Naive thymus-derived CD8-positive, alpha-beta T cell (primary cell): ENCODE measurements around the gene LONRF2. TPM values are rescaled to one million over a fixed set of nuclear protein-coding genes. Genes with fewer than 3 reads are reported as not detected.
"Not testable (repeated sequence)": the region's sequence is repeated elsewhere in the genome, so short reads cannot be mapped to it uniquely, and the experiment has no call there.

Experiments used
- ATAC-seq, 2 donors: fragments of 150-1000 bp; cut with Tn5 transposase in 1 of 2; sonication (Bioruptor Pico), chemical (Tn5 transposase) in 1 of 2; 1 replicate in 1 of 2; 2 replicates in 1 of 2; pipeline ENCODE4 v1.10.0; 2021; ENCODE audit warnings: mild to moderate bottlenecking in 2 of 2, moderate library complexity in 2 of 2
- POLR2A ChIA-PET: fragments of 350-600 bp; sonication (Branson Sonifier 250); formaldehyde crosslinking; loops from one replicate; lab custom pipeline; 2021; ENCODE audit warnings: antibody characterized with exemption; lab: Charles Lee
- DNase-seq, 10 donors: peaks; one replicate each; pipeline versions ENCODE4 v3.0.0 to v3.0.0-alpha.2; 2020 to 2022
- H3K27ac Mint-ChIP-seq, 10 donors: one replicate each; pipeline ENCODE4 v1.8.0; 2020 to 2022; ENCODE audit warnings: mild to moderate bottlenecking in 10 of 10, mixed read lengths in 10 of 10, moderate library complexity in 4 of 10, inconsistent platforms in 1 of 10
- H3K27me3 Mint-ChIP-seq, 5 donors: one replicate each; pipeline ENCODE4 v1.8.0; 2021 to 2022; ENCODE audit warnings: mixed read lengths in 5 of 5
- H3K36me3 Mint-ChIP-seq, 3 donors: one replicate each; pipeline ENCODE4 v1.8.0; 2020 to 2022; ENCODE audit warnings: mixed read lengths in 3 of 3, mild to moderate bottlenecking in 2 of 3, inconsistent platforms in 1 of 3
- H3K4me1 Mint-ChIP-seq, 4 donors: one replicate each; pipeline ENCODE4 v1.8.0; 2021 to 2022; ENCODE audit warnings: mixed read lengths in 4 of 4
- H3K4me3 Mint-ChIP-seq, 10 donors: one replicate each; pipeline ENCODE4 v1.8.0; 2020 to 2022; ENCODE audit warnings: mild to moderate bottlenecking in 10 of 10, mixed read lengths in 10 of 10, moderate library complexity in 6 of 10, inconsistent platforms in 1 of 10
- H3K9me3 Mint-ChIP-seq, 9 donors: one replicate each; pipeline ENCODE4 v1.8.0; 2020 to 2022; ENCODE audit warnings: mixed read lengths in 9 of 9, mild to moderate bottlenecking in 3 of 9, inconsistent platforms in 1 of 9, moderate library complexity in 1 of 9
- polyA plus RNA-seq, 3 donors: library from polyadenylated mRNA; unstranded; fragments of 300-500 nt; fragmentation: Illumina TruSeq; gene quantifications; one replicate each; pipeline ENCODE4 v1.2.3, GENCODE V29; 2021
- total RNA-seq, 8 experiments: library from RNA in 2 of 8; stranded (reverse) in 2 of 8; gene quantifications; one replicate each; pipeline ENCODE4 v1.2.3 and lab custom pipeline; 2021 to 2026

LONRF2 gene
- total and polyA plus RNA-seq, 5 experiments from 2014 or later, result not detected

DNA sequence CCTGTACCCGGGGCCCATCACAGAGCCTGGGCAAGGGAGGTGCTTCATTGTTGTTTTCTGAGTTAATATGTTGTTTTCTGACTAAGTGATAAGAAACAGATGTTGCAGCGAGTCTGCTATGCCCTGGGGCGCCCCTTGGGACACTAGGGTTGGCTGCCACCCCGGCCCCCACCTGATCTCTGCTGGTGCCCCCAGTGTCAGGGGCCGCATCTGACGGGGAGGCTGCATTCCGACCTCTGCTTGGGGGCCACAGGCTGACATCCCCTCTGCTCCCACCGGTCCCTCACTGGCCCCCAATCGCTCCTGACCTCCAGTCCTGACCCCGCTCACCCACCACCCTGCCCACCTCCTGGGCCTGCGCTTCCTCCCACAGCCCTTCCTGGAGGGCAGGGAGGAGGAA lies 65.9 kb downstream of the LONRF2 start:
- H3K4me1 Mint-ChIP-seq, result peaks cover 0 to 5% (median 0%) of the 10 kb centered on the region in 4 donors
- no peak overlapping the region for H3K4me3 Mint-ChIP-seq
- H3K27me3 Mint-ChIP-seq, result peaks cover 0 to 11% (median 0%) of the 10 kb centered on the region in 5 donors
- peak overlapping the region in 1 of 10 donors; percentile 53 for H3K27ac Mint-ChIP-seq
- H3K36me3 Mint-ChIP-seq, result no peaks in the 10 kb centered on the region
- H3K9me3 Mint-ChIP-seq, result no peaks in the 10 kb centered on the region
- no peak for DNase-seq
- POLR2A ChIA-PET, result no interaction called here
- ATAC-seq, result no peak

- Mint-ChIP-seq H3K36me3 (no peaks in the 10 kb centered on the region), H3K4me3 (no peak overlapping the region), H3K27me3 (peaks cover 0 to 13% (median 2%) of the 10 kb centered on the region in 5 donors), H3K9me3 (no peaks in the 10 kb centered on the region), H3K4me1 (peaks cover 0 to 11% (median 0%) of the 10 kb centered on the region in 4 donors), H3K27ac (no peak overlapping the region)
- DNase-seq (no peak), ATAC-seq (no peak)
- POLR2A ChIA-PET, result no interaction called here
These were observed 67.6 kb downstream of the LONRF2 start for GRCh38 chr2:100254646-100255210.

- no peaks in the 10 kb centered on the region for H3K36me3 Mint-ChIP-seq
- DNase-seq, result no peak
- no peak overlapping the region for H3K27ac Mint-ChIP-seq
- peaks cover 0 to 12% (median 6%) of the 10 kb centered on the region in 5 donors for H3K27me3 Mint-ChIP-seq
- H3K9me3 Mint-ChIP-seq, result no peaks in the 10 kb centered on the region
- peaks cover 0 to 18% (median 0%) of the 10 kb centered on the region in 4 donors for H3K4me1 Mint-ChIP-seq
- no peak for ATAC-seq
- POLR2A ChIA-PET, result no interaction called here
- H3K4me3 Mint-ChIP-seq, result no peak overlapping the region
These were observed 68.5 kb downstream of the LONRF2 start for GRCh38 chr2:100253786-100254185.

- Mint-ChIP-seq H3K9me3 (no peaks in the 10 kb centered on the region), H3K4me1 (peaks cover 0 to 21% (median 0%) of the 10 kb centered on the region in 4 donors), H3K27ac (no peak overlapping the region), H3K4me3 (no peak overlapping the region), H3K27me3 (peaks cover 0 to 8% (median 8%) of the 10 kb centered on the region in 5 donors), H3K36me3 (no peaks in the 10 kb centered on the region)
- ATAC-seq, result no peak
- POLR2A ChIA-PET, result interaction anchor here (0.7 kb wide), 1 partner anchor 1495 kb away, joined by 4 read pairs; no protein-coding TSS in a partner anchor
- no peak for DNase-seq
These were observed 69.2 kb downstream of the LONRF2 start for GRCh38 chr2:100252811-100253698.

- Mint-ChIP-seq H3K4me3 (peak overlapping the region in 1 of 10 donors; percentile 53), H3K36me3 (no peaks in the 10 kb centered on the region), H3K4me1 (peaks cover 0 to 42% (median 0%) of the 10 kb centered on the region in 4 donors), H3K27me3 (peaks cover 3 to 19% (median 14%) of the 10 kb centered on the region in 5 donors), H3K9me3 (no peaks in the 10 kb centered on the region), H3K27ac (peak overlapping the region in 1 of 10 donors; percentile 77)
- POLR2A ChIA-PET, result no interaction called here
- ATAC-seq (peak in 1 of 2 donors; percentile 35), DNase-seq (no peak)
These were observed 71.7 kb downstream of the LONRF2 start for GRCh38 chr2:100250645-100251044.

DNA sequence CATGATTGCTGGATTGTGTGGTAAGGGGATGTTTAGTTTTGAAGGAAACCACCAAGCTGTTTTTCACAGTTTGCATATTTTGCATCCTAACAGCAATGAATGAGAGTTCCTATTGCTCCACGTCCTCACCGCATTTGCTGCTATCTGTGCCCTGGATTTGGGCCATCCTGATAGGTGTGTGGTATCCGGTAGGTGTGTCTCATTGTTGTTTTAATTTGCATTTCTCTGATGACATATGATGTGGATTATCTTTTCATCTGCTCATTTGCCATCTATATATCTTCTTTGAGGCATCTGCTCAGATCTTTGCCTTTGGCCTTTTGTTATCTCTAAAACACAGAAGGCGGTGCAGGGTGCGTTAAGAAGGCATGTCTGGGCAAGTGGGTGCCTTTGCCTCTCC lies 73.3 kb downstream of the LONRF2 start:
- peaks cover 6 to 25% (median 14%) of the 10 kb centered on the region in 5 donors for H3K27me3 Mint-ChIP-seq
- POLR2A ChIA-PET, result no interaction called here
- H3K36me3 Mint-ChIP-seq, result no peaks in the 10 kb centered on the region
- H3K9me3 Mint-ChIP-seq, result no peaks in the 10 kb centered on the region
- peaks cover 0 to 53% (median 0%) of the 10 kb centered on the region in 4 donors for H3K4me1 Mint-ChIP-seq
- ATAC-seq, result no peak
- H3K27ac Mint-ChIP-seq, result no peak overlapping the region
- no peak for DNase-seq
- H3K4me3 Mint-ChIP-seq, result no peak overlapping the region

DNA sequence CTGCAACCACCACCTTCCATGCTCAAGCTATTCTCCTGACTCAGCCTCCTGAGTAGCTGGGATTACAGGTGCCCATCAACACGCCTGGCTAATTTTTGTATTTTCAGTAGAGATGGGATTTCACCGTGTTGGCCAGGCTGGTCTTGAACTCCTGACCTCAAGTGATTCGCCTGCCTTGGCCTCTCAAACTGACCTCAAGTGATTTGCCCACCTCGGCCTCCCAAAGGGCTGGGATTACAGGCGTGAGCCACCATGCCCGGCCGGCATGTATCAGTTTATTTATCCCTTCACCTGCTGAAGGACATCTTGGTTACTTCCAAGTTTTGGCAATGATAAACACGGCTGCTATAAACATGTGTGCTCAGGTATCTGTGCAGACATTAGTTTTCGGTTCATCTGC lies 73.7 kb downstream of the LONRF2 start:
- H3K9me3 Mint-ChIP-seq, ATAC-seq, DNase-seq, POLR2A ChIA-PET, H3K36me3 Mint-ChIP-seq, H3K4me3 Mint-ChIP-seq: not testable (repeated sequence)
- H3K27me3 Mint-ChIP-seq, result peaks cover 6 to 25% (median 14%) of the 10 kb centered on the region in 5 donors
- H3K4me1 Mint-ChIP-seq, result peaks cover 0 to 55% (median 0%) of the 10 kb centered on the region in 4 donors
- peak overlapping the region in 1 of 10 donors; percentile 53 for H3K27ac Mint-ChIP-seq

GRCh38 chr2:100248044-100248330 lies 74.3 kb downstream of the LONRF2 start:
- POLR2A ChIA-PET, result no interaction called here

GRCh38 chr2:100247256-100248043 lies 74.9 kb downstream of the LONRF2 start:
- POLR2A ChIA-PET, result no interaction called here
- H3K27me3 Mint-ChIP-seq, result peaks cover 6 to 25% (median 14%) of the 10 kb centered on the region in 5 donors
- H3K9me3 Mint-ChIP-seq, result no peaks in the 10 kb centered on the region
- H3K27ac Mint-ChIP-seq, result peak overlapping the region in 1 of 10 donors; percentile 53
- ATAC-seq (peak in 1 of 2 donors; percentile 61), DNase-seq (peak in 1 of 10 donors; percentile 59)
- no peaks in the 10 kb centered on the region for H3K36me3 Mint-ChIP-seq
- peaks cover 0 to 65% (median 0%) of the 10 kb centered on the region in 4 donors for H3K4me1 Mint-ChIP-seq
- peak overlapping the region in 1 of 10 donors; percentile 19 for H3K4me3 Mint-ChIP-seq

More at GRCh38 chr2:100248044-100248330, 74.3 kb downstream of the LONRF2 start:
- H3K9me3 Mint-ChIP-seq, result no peaks in the 10 kb centered on the region
- H3K27me3 Mint-ChIP-seq, result peaks cover 6 to 25% (median 14%) of the 10 kb centered on the region in 5 donors
- H3K4me1 Mint-ChIP-seq, result peaks cover 0 to 61% (median 0%) of the 10 kb centered on the region in 4 donors
- ATAC-seq (peak in 1 of 2 donors; percentile 30), DNase-seq (no peak)
- no peak overlapping the region for H3K4me3 Mint-ChIP-seq
- peak overlapping the region in 1 of 10 donors; percentile 53 for H3K27ac Mint-ChIP-seq
- no peaks in the 10 kb centered on the region for H3K36me3 Mint-ChIP-seq

- H3K4me3 Mint-ChIP-seq, result peak overlapping the region in 1 of 10 donors; percentile 16
- H3K36me3 Mint-ChIP-seq, result no peaks in the 10 kb centered on the region
- H3K27me3 Mint-ChIP-seq, result peaks cover 6 to 25% (median 14%) of the 10 kb centered on the region in 5 donors
- peak in 1 of 10 donors; percentile 10 for DNase-seq
- H3K9me3 Mint-ChIP-seq, result no peaks in the 10 kb centered on the region
- POLR2A ChIA-PET, result no interaction called here
- H3K27ac Mint-ChIP-seq, result peak overlapping the region in 1 of 10 donors; percentile 8
- no peak for ATAC-seq
- H3K4me1 Mint-ChIP-seq, result peaks cover 0 to 68% (median 0%) of the 10 kb centered on the region in 4 donors
These were observed 75.8 kb downstream of the LONRF2 start for GRCh38 chr2:100246163-100247145.

GRCh38 chr2:100245681-100246080 lies 76.6 kb downstream of the LONRF2 start:
- Mint-ChIP-seq H3K4me1 (peaks cover 0 to 65% (median 0%) of the 10 kb centered on the region in 4 donors), H3K27me3 (peaks cover 6 to 25% (median 14%) of the 10 kb centered on the region in 5 donors), H3K36me3 (no peaks in the 10 kb centered on the region), H3K4me3 (no peak overlapping the region), H3K27ac (no peak overlapping the region), H3K9me3 (no peaks in the 10 kb centered on the region)
- DNase-seq, result no peak
- ATAC-seq, result no peak
- POLR2A ChIA-PET, result no interaction called here
